Mucosa of rectum (tissue), 2 donors: Measurements from ENCODE around the gene ANKRD27.

ENCODE experiments used
- H3K27ac ChIP-seq, 2 donors: one replicate each; pipeline ENCODE4 v1.7.0; 2013; ENCODE audit warnings: inconsistent platforms in 2 of 2, low read depth in 2 of 2, low read length in 2 of 2
- H3K27me3 ChIP-seq, 2 donors: one replicate each; pipeline ENCODE4 v1.7.0; 2013; ENCODE audit warnings: low read length in 2 of 2; ENCODE audit not compliant: control insufficient read depth in 2 of 2, insufficient read depth in 2 of 2
- H3K36me3 ChIP-seq, 2 donors: one replicate each; pipeline ENCODE4 v1.7.0; 2013; ENCODE audit warnings: low read length in 2 of 2; ENCODE audit not compliant: control insufficient read depth in 2 of 2, insufficient read depth in 2 of 2
- H3K4me1 ChIP-seq, 2 donors: one replicate each; pipeline ENCODE4 v1.7.0; 2013; ENCODE audit warnings: low read length in 2 of 2, mild to moderate bottlenecking in 1 of 2; ENCODE audit not compliant: control insufficient read depth in 2 of 2, insufficient read depth in 2 of 2
- H3K4me3 ChIP-seq, 2 donors: one replicate each; pipeline ENCODE4 v1.7.0; 2013; ENCODE audit warnings: low read length in 2 of 2
- H3K9ac ChIP-seq, 2 donors: one replicate each; pipeline ENCODE4 v1.7.0; 2013; ENCODE audit warnings: low read length in 2 of 2, low read depth in 1 of 2, mild to moderate bottlenecking in 1 of 2
- H3K9me3 ChIP-seq, 2 donors: one replicate each; pipeline ENCODE4 v1.7.0; 2013; ENCODE audit warnings: low read length in 2 of 2; ENCODE audit not compliant: control insufficient read depth in 2 of 2
- donor health status: healthy.
- donor health status: Normal muscosa, but diverticular disease.

Gene ANKRD27

GRCh38 chr19:32570081-32570785 lies 104.7 kb downstream of the ANKRD27 start:
- Histone ChIP-seq H3K9ac (no peak overlapping the region), H3K9me3 (no peaks in the 10 kb centered on the region), H3K36me3 (no peaks in the 10 kb centered on the region), H3K4me3 (no peak overlapping the region), H3K27me3 (peaks cover 0 to 3% of the 10 kb centered on the region in 2 donors), H3K27ac (no peak overlapping the region), H3K4me1 (no peaks in the 10 kb centered on the region)

GRCh38 chr19:32567486-32567885 lies 107.5 kb downstream of the ANKRD27 start:
- Histone ChIP-seq H3K36me3 (no peaks in the 10 kb centered on the region), H3K27me3 (peaks cover 0 to 3% of the 10 kb centered on the region in 2 donors), H3K4me3 (no peak overlapping the region), H3K9ac (no peak overlapping the region), H3K9me3 (no peaks in the 10 kb centered on the region), H3K27ac (no peak overlapping the region), H3K4me1 (no peaks in the 10 kb centered on the region)

- no peak overlapping the region for H3K4me3 ChIP-seq
- H3K27ac ChIP-seq = no peak overlapping the region
- no peaks in the 10 kb centered on the region for H3K9me3 ChIP-seq
- H3K36me3 ChIP-seq = no peaks in the 10 kb centered on the region
- no peak overlapping the region for H3K9ac ChIP-seq
- H3K27me3 ChIP-seq = peaks cover 0 to 3% of the 10 kb centered on the region in 2 donors
- no peaks in the 10 kb centered on the region for H3K4me1 ChIP-seq
Measured at GRCh38 chr19:32566246-32566830, 108.6 kb downstream of the ANKRD27 start.

GRCh38 chr19:32563761-32564160 lies 111.2 kb downstream of the ANKRD27 start:
- Histone ChIP-seq H3K36me3 (no peaks in the 10 kb centered on the region), H3K27ac (no peak overlapping the region), H3K9me3 (no peaks in the 10 kb centered on the region)

GRCh38 chr19:32558607-32559228 lies 116.3 kb downstream of the ANKRD27 start:
- no peaks in the 10 kb centered on the region for H3K36me3 ChIP-seq
- H3K27ac ChIP-seq = no peak overlapping the region
- no peaks in the 10 kb centered on the region for H3K27me3 ChIP-seq
- H3K9ac ChIP-seq = no peak overlapping the region
- no peaks in the 10 kb centered on the region for H3K9me3 ChIP-seq
- no peaks in the 10 kb centered on the region for H3K4me1 ChIP-seq
- H3K4me3 ChIP-seq = no peak overlapping the region

More at GRCh38 chr19:32563761-32564160, 111.2 kb downstream of the ANKRD27 start:
- peaks cover 0 to 3% of the 10 kb centered on the region in 2 donors for H3K27me3 ChIP-seq
- H3K4me3 ChIP-seq = no peak overlapping the region
- no peaks in the 10 kb centered on the region for H3K4me1 ChIP-seq
- H3K9ac ChIP-seq = no peak overlapping the region

- H3K9ac ChIP-seq = no peak overlapping the region
- H3K27me3 ChIP-seq = no peaks in the 10 kb centered on the region
- H3K27ac ChIP-seq = no peak overlapping the region
- no peaks in the 10 kb centered on the region for H3K36me3 ChIP-seq
- H3K4me3 ChIP-seq = no peak overlapping the region
- H3K9me3 ChIP-seq = no peaks in the 10 kb centered on the region
- no peaks in the 10 kb centered on the region for H3K4me1 ChIP-seq
Measured at GRCh38 chr19:32555786-32556185, 119.2 kb downstream of the ANKRD27 start.

- H3K9ac ChIP-seq = no peak overlapping the region
- H3K4me3 ChIP-seq = no peak overlapping the region
- H3K4me1 ChIP-seq = no peaks in the 10 kb centered on the region
- H3K36me3 ChIP-seq = no peaks in the 10 kb centered on the region
- no peaks in the 10 kb centered on the region for H3K27me3 ChIP-seq
- no peak overlapping the region for H3K27ac ChIP-seq
- no peaks in the 10 kb centered on the region for H3K9me3 ChIP-seq
Measured at GRCh38 chr19:32550666-32551065, 124.3 kb downstream of the ANKRD27 start.
